ENCODE data around the gene CIB4. TPM values are rescaled to one million over a fixed set of nuclear protein-coding genes. Genes with fewer than 3 reads are reported as not detected.

Gene CIB4
- total and polyA plus RNA-seq, 2 experiments from 2014 or later, result not detected

- TF ChIP-seq EZH2 (IDR thresholded peaks at IDR 0.05; ENCODE audit: borderline replicate concordance), result no peak
- no peak for TF ChIP-seq CTCF (IDR thresholded peaks at IDR 0.05; ENCODE audit: poor library complexity)
- TF ChIP-seq EZH2phosphoT487 (IDR thresholded peaks at IDR 0.05; ENCODE audit: low read depth, severe bottlenecking, unreplicated experiment), result no peak
- no peak overlapping the region for H3K4me3 ChIP-seq
- H4K20me1 ChIP-seq (ENCODE audit: insufficient read depth, poor library complexity, severe bottlenecking), result no peaks in the 10 kb centered on the region
- no peaks in the 10 kb centered on the region for H3K36me3 ChIP-seq (replicated peaks; ENCODE audit: insufficient read depth, low read depth)
- H3K4me1 ChIP-seq (ENCODE audit: insufficient read depth), result peaks cover 79% of the 10 kb centered on the region
- no peak for DNase-seq (ENCODE audit: low spot score)
- no peaks in the 10 kb centered on the region for H3K9me3 ChIP-seq (ENCODE audit: low read depth)
- no peaks in the 10 kb centered on the region for H3K79me2 ChIP-seq
- H3K27ac ChIP-seq, result peak overlapping the region; percentile 30
- peaks cover 2% of the 10 kb centered on the region for H3K27me3 ChIP-seq
- WGBS (ENCODE audit: low lambda C conversion rate, missing lambda C conversion rate), result 61% methylated on average over 13 of the region's 13 CpGs
- H3K4me2 ChIP-seq, result no peak overlapping the region
- no peaks in the 10 kb centered on the region for H3K9me2 ChIP-seq (replicated peaks; ENCODE audit: insufficient read depth)
- H2AFZ ChIP-seq, result no peak overlapping the region
Measured at GRCh38 chr2:26613241-26614215, 27.6 kb downstream of the CIB4 start.

- H3K9me3 ChIP-seq (ENCODE audit: low read depth), result no peaks in the 10 kb centered on the region
- peak overlapping the region; percentile 30 for H3K27ac ChIP-seq
- TF ChIP-seq EZH2phosphoT487 (IDR thresholded peaks at IDR 0.05; ENCODE audit: low read depth, severe bottlenecking, unreplicated experiment), result no peak
- TF ChIP-seq EZH2 (IDR thresholded peaks at IDR 0.05; ENCODE audit: borderline replicate concordance), result no peak
- no peak for TF ChIP-seq CTCF (IDR thresholded peaks at IDR 0.05; ENCODE audit: poor library complexity)
- H3K9me2 ChIP-seq (replicated peaks; ENCODE audit: insufficient read depth), result no peaks in the 10 kb centered on the region
- no peaks in the 10 kb centered on the region for H3K27me3 ChIP-seq
- no peaks in the 10 kb centered on the region for H3K36me3 ChIP-seq (replicated peaks; ENCODE audit: insufficient read depth, low read depth)
- H3K4me2 ChIP-seq, result no peak overlapping the region
- H3K4me1 ChIP-seq (ENCODE audit: insufficient read depth), result peaks cover 81% of the 10 kb centered on the region
- no peak overlapping the region for H3K4me3 ChIP-seq
- no peak overlapping the region for H2AFZ ChIP-seq
- 46% methylated on average over 8 of the region's 8 CpGs for WGBS (ENCODE audit: low lambda C conversion rate, missing lambda C conversion rate)
- no peak for DNase-seq (ENCODE audit: low spot score)
- no peaks in the 10 kb centered on the region for H4K20me1 ChIP-seq (ENCODE audit: insufficient read depth, poor library complexity, severe bottlenecking)
- no peaks in the 10 kb centered on the region for H3K79me2 ChIP-seq
Measured at GRCh38 chr2:26612522-26613240, 28.5 kb downstream of the CIB4 start.

GRCh38 chr2:26612034-26612433 lies 29.1 kb downstream of the CIB4 start:
- no peak for DNase-seq (ENCODE audit: low spot score)
- H3K4me3 ChIP-seq, result no peak overlapping the region
- no peaks in the 10 kb centered on the region for H3K27me3 ChIP-seq
- H4K20me1 ChIP-seq (ENCODE audit: insufficient read depth, poor library complexity, severe bottlenecking), result no peaks in the 10 kb centered on the region
- H3K79me2 ChIP-seq, result no peaks in the 10 kb centered on the region
- H3K9me3 ChIP-seq (ENCODE audit: low read depth), result no peaks in the 10 kb centered on the region
- H2AFZ ChIP-seq, result no peak overlapping the region
- H3K27ac ChIP-seq, result peak overlapping the region; percentile 30
- no peak for TF ChIP-seq CTCF (IDR thresholded peaks at IDR 0.05; ENCODE audit: poor library complexity)
- no peak for TF ChIP-seq EZH2phosphoT487 (IDR thresholded peaks at IDR 0.05; ENCODE audit: low read depth, severe bottlenecking, unreplicated experiment)
- no peak for TF ChIP-seq EZH2 (IDR thresholded peaks at IDR 0.05; ENCODE audit: borderline replicate concordance)
- 95% methylated on average over 2 of the region's 2 CpGs for WGBS (ENCODE audit: low lambda C conversion rate, missing lambda C conversion rate)
- peaks cover 82% of the 10 kb centered on the region for H3K4me1 ChIP-seq (ENCODE audit: insufficient read depth)
- H3K4me2 ChIP-seq, result no peak overlapping the region
- no peaks in the 10 kb centered on the region for H3K36me3 ChIP-seq (replicated peaks; ENCODE audit: insufficient read depth, low read depth)
- H3K9me2 ChIP-seq (replicated peaks; ENCODE audit: insufficient read depth), result no peaks in the 10 kb centered on the region

Data from hepatocyte (in vitro differentiated cells).